GM19397 (cell line): Measurements from ENCODE around the gene TBC1D4.
A peak's percentile ranks its signal among the peaks of the same experiment; 100 is the strongest.
"Not testable (repeated sequence)": the region's sequence is repeated elsewhere in the genome, so short reads cannot be mapped to it uniquely, and the experiment has no call there.

Source experiments
- ATAC-seq: cut with Tn5 transposase; IDR thresholded peaks from one replicate; pipeline ENCODE4 v1.9.1; 2021; ENCODE audit warnings: mild to moderate bottlenecking, moderate library complexity; ENCODE audit not compliant: unreplicated experiment

TBC1D4 gene

DNA sequence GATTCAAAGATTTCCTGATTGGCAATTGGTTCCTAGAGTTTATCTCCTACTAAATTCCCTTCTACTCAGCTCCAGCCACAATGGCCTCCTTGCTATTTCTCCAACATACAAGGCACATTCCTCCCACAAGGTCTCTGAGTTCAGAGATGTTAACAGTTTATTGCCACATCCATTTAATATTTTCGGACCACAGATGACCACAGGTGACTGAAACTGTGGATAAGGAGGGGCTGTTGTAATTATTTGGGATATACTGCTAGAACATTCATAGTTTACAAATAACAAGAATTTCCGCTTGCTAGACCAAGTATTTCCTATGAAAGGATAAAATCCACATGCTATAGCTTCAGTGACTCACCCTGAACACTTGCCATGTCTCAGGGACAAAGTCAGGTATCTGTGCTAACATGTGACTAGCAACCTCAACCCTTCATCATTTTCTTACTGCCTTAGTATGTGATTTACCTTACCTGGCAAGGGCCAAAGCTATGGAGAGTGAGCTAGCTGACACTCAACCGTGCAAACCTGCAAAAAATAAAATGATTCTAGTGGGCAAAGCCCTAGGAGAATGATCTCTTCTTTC lies 117.7 kb downstream of the TBC1D4 start:
- no peak for ATAC-seq

DNA sequence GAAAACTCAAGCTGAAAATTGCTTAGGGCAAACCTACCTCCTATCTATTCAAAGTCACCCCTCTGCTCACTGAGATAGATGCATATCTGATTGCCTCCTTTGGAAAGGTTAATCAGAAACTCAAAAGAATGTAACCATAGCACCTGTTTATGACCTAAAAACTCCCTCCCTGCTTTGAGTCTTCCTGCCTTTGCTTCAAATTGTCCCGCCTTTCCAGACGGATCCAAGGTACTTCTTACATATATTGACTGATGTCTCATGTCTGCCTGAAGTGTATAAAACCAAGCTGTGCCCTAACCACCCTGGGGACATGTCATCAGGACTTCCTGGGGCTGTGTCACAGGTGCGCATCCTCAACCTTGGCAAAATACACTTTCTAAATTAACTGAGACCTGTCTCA lies 118.6 kb downstream of the TBC1D4 start:
- ATAC-seq: no peak

DNA sequence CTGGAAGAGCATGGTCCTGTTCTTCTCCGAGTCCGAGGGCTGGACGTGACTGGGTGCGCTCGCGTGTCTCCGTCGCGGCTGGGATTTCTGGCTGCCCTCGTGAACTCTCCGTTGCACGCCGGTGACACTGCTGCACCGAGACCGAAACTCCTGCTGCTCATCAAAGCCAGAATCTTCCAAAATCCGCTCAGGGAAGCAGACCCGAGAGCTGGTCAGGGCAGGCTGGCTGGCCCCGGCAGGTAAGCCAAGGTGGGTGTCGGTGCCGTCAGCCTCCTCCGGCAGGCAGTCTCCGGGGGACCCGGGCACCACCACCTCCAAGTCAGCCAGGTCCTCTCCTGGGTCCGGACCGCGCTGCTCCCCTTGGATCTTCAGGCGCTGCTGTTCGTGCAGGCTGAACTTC lies 119.9 kb downstream of the TBC1D4 start:
- ATAC-seq: no peak

DNA sequence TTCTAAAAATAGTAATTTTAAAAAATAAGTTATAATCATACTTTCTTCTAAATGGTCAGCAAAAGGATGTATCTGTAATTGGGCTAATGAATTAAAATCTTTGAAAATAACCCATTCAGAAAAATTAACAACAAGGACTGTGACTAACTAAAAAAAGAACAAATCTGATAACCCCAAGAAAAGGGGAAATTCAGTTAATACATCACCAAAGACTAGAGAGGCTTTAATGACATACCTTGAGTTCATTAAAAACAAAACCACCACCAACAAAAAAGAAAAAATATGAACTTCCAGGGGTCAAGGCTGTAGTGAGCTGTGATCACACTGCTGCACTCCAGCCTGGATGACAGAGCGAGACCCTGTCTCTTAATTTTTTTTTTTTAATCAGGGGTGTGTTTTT lies 121.8 kb downstream of the TBC1D4 start:
- no peak for ATAC-seq

DNA sequence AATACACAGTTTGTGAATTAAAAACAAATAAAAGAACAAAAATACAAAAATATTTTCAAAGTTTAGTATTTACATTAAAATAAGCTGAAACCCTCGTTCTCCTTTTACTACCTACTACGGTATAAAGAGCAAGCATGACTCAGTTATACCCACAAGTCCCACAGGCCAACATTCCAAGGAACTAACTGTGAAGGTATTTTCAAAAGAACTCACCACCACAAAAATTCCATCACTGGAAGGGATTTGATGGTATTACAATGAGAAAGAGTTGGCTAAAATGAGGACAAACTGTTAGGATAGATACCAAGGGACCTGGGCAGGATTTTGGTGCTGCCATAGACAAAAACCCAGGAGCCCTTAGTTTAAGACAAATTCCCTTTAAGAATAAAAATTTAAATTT lies 122.7 kb downstream of the TBC1D4 start:
- no peak for ATAC-seq

DNA sequence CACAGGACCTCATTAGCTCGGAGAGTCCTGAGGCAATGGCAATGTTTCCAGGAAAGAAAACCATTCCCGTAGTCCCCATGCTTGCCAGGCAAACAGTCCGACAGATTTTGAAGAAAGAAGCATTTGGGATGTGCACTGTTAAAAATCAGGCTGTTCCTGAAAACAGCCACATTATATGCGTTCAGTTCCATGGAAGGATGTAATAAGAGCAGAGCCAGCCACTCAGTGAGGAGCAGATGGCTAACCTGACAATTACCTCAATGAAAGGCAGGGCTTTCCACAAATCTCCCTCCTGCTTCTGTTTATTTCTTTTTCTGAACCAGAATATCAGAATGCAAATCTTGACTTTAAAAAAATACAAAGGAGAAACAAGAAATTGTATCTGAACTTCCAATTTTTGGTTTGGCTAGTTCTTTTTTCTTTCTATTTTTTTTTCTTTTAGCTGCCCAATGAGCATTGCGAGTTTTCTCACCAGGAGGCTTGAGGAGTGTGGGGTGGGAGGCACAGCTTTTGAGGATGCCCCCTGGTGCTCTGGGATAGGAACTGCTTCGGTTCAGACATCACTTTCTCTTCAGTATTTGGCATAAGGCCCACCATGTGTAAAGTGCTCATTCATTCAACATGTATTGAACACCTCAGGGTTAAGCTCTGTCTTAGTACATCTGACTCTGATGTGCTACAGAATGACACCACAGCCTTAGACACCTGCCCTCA lies 124.2 kb downstream of the TBC1D4 start:
- peak; percentile 89 for ATAC-seq

DNA sequence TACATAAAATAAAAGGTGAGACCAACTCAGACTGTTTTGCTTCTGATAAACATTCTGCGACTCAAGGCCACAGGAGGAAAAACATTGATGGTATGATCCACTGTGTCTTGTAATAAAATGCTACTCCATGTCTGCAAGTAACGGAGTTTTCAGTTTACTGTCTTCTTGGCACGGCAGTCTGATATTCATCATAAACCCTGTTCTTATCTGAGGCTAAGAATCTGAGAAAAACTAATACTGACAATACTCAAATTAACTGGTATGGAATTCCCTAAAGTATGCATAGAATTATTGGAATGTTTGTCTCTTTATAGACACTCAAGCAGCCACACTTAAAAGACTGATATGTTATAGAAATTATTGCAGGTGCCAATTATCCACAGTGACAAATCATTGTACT lies 125.5 kb downstream of the TBC1D4 start:
- no peak for ATAC-seq

DNA sequence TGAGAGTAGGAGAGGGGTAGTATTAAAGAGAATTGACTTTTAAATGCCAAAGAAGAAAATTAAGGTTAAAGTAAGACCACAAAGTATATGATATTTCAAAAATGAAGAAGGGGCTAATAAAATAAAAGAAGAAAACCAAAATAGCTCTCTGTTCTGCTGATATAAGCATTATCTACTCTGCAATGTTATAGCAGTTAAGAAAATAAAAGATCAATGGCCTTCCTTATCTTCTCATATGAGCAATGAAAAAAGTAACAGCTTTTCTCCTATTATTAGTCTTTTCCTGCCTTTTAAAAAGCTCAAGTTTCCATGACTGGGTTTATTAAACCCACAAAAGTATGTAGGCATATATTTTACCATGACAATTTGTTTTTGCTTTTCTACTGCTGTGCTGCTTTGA lies 126.4 kb downstream of the TBC1D4 start:
- ATAC-seq: no peak

DNA sequence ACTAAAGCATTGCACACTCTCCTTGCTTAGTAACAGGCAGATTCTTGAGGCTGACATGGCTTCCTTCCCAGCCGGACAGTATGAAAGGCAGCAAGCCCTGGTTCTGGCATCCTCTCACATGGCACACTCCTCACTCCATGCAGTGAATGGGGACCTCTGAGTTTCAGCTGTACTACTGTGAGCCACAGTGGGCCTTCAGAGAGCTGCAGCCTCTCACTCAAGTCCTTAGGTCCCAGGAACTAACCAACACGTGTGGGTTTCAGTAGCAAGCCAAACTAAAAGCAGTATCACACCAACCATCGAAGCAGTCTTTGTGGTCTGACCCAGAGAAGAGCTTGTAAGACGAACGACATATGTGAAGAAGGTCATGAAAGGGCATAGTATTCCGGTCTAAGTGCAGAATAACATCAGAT lies 128.2 kb downstream of the TBC1D4 start:
- no peak for ATAC-seq

DNA sequence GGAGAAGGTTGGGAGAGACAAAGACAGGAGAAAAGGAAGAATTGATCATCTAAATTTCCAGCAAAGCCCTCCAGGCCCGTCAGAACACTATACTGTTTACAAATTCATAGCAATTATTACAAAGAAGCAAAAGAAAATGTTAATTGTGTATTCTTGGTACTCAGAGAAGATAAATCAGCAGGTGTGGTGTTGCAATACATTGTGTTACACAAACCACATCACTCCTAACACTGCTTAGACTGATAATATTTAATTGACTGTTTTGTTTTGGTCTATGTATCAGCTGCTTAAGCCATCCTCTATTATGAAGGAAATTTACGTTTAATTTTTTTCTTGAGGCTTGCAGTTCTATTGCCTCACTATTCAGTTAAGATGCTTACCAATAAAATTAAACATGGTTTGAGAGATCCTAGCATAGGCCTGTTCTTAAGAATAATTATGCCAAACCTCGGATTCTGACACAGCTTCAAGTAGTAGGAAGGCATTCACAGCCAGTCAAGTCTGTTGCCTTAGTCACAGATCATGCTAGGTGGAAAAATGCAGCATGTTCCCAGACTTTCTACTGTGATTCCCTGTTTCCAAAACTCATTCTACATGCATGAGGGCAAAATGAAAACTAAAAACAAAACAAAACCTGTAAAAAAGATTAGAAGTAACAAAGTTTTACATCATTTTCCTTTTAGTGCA lies 129.2 kb downstream of the TBC1D4 start:
- ATAC-seq: no peak

DNA sequence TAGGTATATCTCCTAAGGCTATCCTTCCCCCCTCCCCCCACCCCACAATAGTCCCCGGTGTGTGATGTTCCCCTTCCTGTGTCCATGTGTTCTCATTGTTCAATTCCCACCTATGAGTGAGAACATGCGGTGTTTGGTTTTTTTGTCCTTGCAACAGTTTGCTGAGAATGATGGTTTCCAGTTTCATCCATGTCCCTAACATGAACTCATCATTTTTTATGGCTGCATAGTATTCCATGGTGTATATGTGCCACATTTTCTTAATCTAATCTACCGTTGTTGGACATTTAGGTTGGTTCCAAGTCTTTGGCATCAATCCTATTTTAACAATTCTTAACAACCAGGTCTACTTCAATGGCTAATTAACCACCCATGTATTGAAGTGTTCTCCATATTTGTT lies 130.4 kb downstream of the TBC1D4 start:
- ATAC-seq: not testable (repeated sequence)

DNA sequence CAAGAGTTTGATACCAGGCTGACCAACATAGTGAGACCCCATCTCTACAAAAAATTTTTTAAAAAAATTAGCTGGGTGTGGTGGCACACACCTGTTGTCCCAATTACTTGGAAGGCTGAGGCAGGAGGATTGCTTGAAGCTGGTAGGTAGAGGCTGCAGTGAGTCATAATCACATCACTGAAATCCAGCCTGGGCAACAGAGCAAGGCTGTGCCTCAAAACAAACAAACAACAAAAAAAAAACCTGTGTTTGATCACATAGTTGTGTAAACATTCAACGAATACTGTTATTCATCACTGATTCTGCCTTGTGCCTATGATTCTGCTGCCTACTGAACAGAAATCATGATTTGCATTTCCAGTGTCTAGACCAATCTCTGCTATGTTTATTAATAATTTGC lies 134.0 kb downstream of the TBC1D4 start:
- no peak for ATAC-seq

DNA sequence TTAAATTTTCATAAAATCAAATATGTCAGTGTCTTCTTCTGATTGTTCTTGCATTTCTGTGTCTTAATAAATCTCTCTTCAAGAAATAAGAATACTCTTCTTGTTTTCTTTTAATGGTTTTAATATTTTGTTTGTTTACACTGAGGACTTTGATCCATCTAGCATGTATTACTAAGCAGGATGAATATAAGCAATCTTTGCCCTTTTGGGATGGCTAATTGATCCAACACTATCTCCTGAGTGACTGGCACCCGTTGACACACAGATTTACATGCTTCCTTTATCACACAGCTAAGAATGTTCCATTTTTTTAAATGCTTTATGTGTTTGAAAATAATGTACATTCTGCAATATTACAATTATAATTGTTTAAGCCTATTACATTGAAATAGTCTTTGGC lies 134.5 kb downstream of the TBC1D4 start:
- no peak for ATAC-seq

DNA sequence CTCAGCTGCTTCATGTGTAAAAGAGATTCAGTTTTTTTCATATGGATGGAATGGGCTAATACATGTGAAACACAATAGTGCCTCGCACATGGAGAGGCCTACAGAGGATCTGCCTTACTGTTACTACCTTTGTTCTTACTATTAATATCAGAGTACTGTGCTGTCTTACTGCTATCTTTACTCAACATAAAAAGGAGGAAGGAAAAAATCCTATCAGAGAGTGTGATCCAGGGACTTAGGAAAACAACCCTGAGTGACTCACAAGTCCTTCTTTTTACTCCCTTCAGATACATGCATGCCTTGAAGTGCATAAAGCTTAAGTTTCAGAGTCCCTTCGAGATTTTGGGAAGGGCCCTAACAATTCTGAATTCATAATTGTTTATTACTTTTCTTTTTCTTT lies 136.8 kb downstream of the TBC1D4 start:
- no peak for ATAC-seq

DNA sequence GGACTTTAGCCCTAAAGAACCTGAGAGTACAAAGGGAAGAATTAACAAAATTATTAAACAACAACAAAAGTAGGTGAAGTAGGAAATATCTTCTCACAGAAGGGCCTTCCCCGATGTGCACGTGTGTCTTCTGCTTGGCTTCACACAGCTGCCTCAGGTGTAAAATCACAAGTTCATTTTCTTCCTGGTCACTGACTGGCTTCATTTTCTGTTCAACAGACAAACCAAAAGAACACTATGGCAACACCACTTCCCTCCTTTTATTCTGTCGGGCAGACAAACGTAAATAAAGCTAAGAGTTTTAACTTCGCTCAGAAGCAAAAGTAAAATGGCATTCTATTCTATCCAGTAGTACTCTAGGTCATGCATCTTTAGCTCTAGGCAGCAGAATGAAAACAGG lies 140.9 kb downstream of the TBC1D4 start:
- ATAC-seq: no peak

DNA sequence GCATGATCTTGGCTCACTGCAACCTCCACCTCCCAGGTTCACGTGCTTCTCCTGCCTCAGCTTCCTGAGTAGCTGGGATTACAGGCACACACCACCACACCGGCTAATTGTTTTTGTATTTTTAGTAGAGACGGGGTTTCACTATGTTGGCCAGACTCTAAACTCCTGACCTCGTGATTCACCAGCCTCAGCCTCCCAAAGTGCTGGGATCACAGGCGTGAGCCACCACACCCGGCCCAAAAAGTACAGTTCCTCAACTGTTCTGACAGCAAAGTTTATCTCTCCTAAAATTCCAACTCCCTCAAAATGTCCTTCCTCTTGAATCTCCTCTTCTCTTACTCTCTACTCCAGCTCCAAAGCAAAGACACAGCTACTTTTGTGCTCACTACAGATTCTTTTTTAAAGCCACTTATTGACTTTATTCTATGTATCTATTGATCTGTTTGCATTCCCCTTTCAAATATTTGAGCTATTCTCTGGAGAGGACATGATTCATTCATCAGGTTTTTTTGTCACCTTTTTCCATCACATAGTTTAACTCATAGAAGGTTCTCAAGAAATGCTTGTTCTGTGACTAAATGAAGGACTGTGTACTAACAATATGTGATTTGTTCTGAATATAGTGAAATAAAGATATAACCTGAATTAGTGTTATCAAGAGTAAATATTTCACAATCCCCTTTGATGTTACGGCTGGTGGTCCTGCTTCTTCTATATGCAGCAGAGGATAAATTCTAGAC lies 142.2 kb downstream of the TBC1D4 start:
- ATAC-seq: no peak

DNA sequence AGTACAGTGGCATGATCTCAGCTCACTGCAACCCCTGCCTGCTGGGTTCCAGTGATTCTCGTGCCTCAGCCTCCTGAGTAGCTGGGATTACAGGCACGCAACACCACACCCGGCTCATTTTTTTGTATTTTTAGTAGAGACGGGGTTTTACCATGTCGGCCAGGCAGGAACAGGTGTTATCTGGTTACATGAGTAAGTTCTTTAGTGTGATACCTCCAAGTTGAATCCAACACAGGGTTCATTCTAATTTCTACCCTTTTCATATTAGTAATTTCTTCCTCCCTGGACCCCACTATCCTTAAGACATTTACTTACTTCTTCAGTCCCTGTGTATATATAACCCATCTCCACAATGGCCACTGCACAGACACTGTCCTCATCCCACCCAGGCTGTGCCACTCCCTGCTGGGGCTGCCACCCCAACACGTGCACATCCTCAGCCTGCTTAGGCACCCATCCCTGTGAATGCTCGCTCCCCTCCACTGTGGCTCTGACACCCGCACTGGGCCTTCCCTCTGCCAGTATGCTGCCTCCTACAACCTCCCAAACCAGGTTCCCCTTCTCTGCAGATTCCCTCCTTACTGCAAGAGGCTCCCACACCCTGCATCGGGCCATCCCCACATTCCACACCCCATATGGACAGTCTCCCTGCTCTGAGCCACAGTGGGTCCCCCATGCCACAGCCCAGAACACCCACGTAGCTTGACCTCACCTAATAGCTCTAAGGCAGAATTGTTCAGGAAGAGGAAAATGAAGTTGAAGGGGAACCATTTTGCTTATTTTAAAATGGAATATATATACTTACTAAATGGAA lies 147.1 kb downstream of the TBC1D4 start:
- ATAC-seq: no peak

DNA sequence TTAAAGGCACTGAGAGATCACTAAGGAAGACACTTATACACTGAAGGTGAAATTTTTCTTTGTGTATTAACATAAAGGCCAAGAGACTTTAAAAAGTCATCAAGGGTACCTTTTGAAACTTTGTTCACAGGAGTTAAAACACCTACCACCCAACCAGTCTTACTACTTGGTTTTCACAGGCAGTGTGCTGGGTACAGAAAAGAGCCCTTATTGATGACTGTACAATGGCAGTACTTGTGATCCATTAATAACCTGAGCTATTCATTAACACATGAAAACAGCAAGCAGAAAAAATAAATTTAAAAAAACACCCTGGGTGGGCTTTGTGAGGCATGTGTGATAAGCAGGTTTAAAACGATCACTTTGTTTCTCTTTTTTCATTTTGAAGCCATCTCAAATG lies 148.9 kb downstream of the TBC1D4 start:
- ATAC-seq: no peak

DNA sequence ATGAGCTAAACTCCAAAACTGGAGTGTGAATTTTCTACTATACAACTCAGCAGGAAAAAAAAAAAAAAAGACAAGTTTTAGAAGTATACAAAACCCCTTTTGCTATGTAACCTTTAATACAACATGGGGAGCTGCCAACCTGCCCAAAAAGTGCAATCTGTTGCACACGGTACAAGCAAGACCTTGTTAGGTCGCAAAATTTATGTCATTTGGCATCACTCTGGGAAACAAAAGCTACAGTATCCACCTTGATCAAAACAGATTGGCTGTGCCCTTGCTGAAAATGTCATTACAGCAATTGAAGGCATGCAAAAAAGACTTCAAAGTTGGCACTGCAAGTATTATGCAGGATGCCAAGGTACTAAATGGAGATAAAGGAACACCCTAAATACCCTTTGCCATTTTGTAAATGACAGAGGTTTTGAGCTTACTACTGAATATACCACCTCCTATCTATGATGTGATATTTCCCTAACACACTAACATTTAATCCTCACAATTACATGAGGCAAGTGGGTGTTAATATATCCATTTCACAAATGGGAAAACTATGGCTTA lies 150.1 kb downstream of the TBC1D4 start:
- no peak for ATAC-seq

DNA sequence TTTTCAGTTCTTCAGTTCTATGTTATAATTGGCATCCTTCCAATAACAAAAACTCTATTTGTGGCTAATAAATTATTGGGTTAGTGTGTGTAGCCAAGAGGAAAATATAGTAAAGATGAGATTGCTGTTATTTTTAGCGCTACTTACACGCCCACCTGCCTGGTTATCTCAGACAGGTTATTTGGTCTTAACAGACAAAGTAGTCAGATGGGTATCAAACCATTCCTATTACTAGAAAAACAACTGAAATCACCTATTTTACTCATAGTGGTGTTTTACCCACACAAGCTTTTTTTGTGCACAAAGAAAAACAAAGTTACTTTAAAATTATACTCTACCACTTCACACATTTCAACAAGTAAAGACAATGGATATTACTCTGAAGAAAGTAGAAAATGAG lies 151.2 kb downstream of the TBC1D4 start:
- ATAC-seq: no peak

DNA sequence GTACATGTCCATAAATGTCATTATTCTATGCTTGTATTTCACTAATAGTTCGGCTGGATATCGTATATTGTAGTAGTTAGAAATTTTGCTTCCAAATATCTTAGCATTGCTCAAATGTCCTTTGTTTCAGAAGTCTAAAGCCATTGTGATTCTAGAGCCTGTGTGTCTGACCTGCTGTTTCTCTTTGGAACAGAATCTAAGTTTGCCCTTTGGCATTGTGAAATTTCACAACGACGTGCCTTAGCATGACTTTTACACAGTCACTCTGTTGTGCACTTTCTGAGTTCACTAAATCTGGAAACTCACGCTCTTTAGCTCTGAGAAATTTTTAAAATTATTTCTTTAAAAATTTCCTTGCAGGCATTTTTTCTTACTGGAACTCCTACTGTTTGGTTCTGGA lies 152.2 kb downstream of the TBC1D4 start:
- no peak for ATAC-seq
